H9 (cell line): Measurements from ENCODE around the gene SURF4. TPM values are rescaled to one million over a fixed set of nuclear protein-coding genes. Genes with fewer than 3 reads are reported as not detected.

ENCODE experiments used
- DNase-seq: peaks from one replicate; pipeline ENCODE4 v3.0.0-alpha.2; 2017
- H2AFZ ChIP-seq: one replicate; pipeline ENCODE4 v1.6.1; 2013; ENCODE audit warnings: mild to moderate bottlenecking, low read length, control low read depth, moderate library complexity
- H2AK5ac ChIP-seq: 2 replicates; pipeline ENCODE4 v1.6.1; 2013; ENCODE audit warnings: low read length, control low read depth, mixed read lengths; ENCODE audit not compliant: insufficient read length
- H2BK120ac ChIP-seq: one replicate; pipeline ENCODE4 v1.6.1; 2013; ENCODE audit warnings: low read depth, mild to moderate bottlenecking, low read length, control low read depth, inconsistent platforms; ENCODE audit not compliant: poor library complexity, severe bottlenecking
- H2BK12ac ChIP-seq: 2 replicates; pipeline ENCODE4 v1.6.1; 2013; ENCODE audit warnings: low read length, control low read depth, mixed read lengths, low read depth; ENCODE audit not compliant: insufficient read length
- H2BK15ac ChIP-seq: 2 replicates; pipeline ENCODE4 v1.6.1; 2013; ENCODE audit warnings: low read depth, low read length, control low read depth
- H2BK20ac ChIP-seq: one replicate; pipeline ENCODE4 v1.6.1; 2013; ENCODE audit warnings: low read depth, mild to moderate bottlenecking, low read length, control low read depth, inconsistent platforms; ENCODE audit not compliant: poor library complexity, severe bottlenecking
- H2BK5ac ChIP-seq: 2 replicates; pipeline ENCODE4 v1.6.1; 2013; ENCODE audit warnings: low read length, control low read depth, mixed read lengths; ENCODE audit not compliant: insufficient read length
- H3K14ac ChIP-seq: 2 replicates; pipeline ENCODE4 v1.6.1; 2013; ENCODE audit warnings: low read length, control low read depth; ENCODE audit not compliant: insufficient read depth
- H3K18ac ChIP-seq: 2 replicates; pipeline ENCODE4 v1.6.1; 2013; ENCODE audit warnings: low read depth, mild to moderate bottlenecking, mixed read lengths, low read length, control low read depth; ENCODE audit not compliant: insufficient read length
- H3K23ac ChIP-seq: 2 replicates; pipeline ENCODE4 v1.6.1; 2013; ENCODE audit warnings: low read length, control low read depth, mixed read lengths, low read depth; ENCODE audit not compliant: insufficient read length
- H3K23me2 ChIP-seq: 2 replicates; pipeline ENCODE4 v1.6.1; 2013; ENCODE audit warnings: low read depth, mild to moderate bottlenecking, mixed read lengths, low read length, control low read depth; ENCODE audit not compliant: insufficient read length, poor library complexity, severe bottlenecking
- H3K27ac ChIP-seq: 2 replicates; pipeline ENCODE4 v1.5.1; 2013; ENCODE audit warnings: low read length, control low read depth, mixed read lengths, low read depth; ENCODE audit not compliant: insufficient read length
- H3K27me3 ChIP-seq: 2 replicates; pipeline ENCODE4 v1.6.1; 2013; ENCODE audit warnings: low read length, control low read depth, inconsistent platforms; ENCODE audit not compliant: insufficient read depth
- H3K4ac ChIP-seq: 2 replicates; pipeline ENCODE4 v1.6.1; 2013; ENCODE audit warnings: low read depth, mild to moderate bottlenecking, control low read depth, inconsistent platforms, low read length, moderate library complexity
- H3K4me1 ChIP-seq: 2 replicates; pipeline ENCODE4 v1.6.1; 2013; ENCODE audit warnings: low read length, control low read depth, inconsistent platforms; ENCODE audit not compliant: insufficient read depth
- H3K4me2 ChIP-seq: 2 replicates; pipeline ENCODE4 v1.6.1; 2013; ENCODE audit warnings: low read length, control low read depth, mixed read lengths; ENCODE audit not compliant: insufficient read length, insufficient read depth
- H3K56ac ChIP-seq: 2 replicates; pipeline ENCODE4 v1.6.1; 2013; ENCODE audit warnings: low read depth, mild to moderate bottlenecking, mixed read lengths, low read length, control low read depth; ENCODE audit not compliant: insufficient read length
- H3K79me1 ChIP-seq: 2 replicates; pipeline ENCODE4 v1.6.1; 2013; ENCODE audit warnings: low read depth, mild to moderate bottlenecking, moderate library complexity, low read length, control low read depth, inconsistent platforms; ENCODE audit not compliant: insufficient read depth, poor library complexity, severe bottlenecking
- H3K79me2 ChIP-seq: 2 replicates; pipeline ENCODE4 v1.6.1; 2013; ENCODE audit warnings: low read length, control low read depth, inconsistent platforms; ENCODE audit not compliant: insufficient read depth
- H3K9ac ChIP-seq: 2 replicates; pipeline ENCODE4 v1.6.1; 2013; ENCODE audit warnings: low read length, control low read depth, mixed read lengths; ENCODE audit not compliant: insufficient read length; ENCODE audit errors: extremely low read depth
- H3K9me3 ChIP-seq: one replicate; pipeline ENCODE4 v1.6.1; 2013; ENCODE audit warnings: low read depth, low read length, inconsistent platforms; ENCODE audit not compliant: control insufficient read depth
- H3T11ph ChIP-seq: one replicate; pipeline ENCODE4 v1.6.1; 2013; ENCODE audit warnings: mild to moderate bottlenecking, low read length, control low read depth, inconsistent platforms
- H4K20me1 ChIP-seq: one replicate; pipeline ENCODE4 v1.6.1; 2013; ENCODE audit not compliant: control insufficient read depth, insufficient read length, insufficient read depth
- H4K5ac ChIP-seq: 2 replicates; pipeline ENCODE4 v1.6.1; 2013; ENCODE audit warnings: low read depth, mild to moderate bottlenecking, mixed read lengths, low read length, control low read depth; ENCODE audit not compliant: insufficient read length
- H4K8ac ChIP-seq: replicated peaks from 2 replicates; pipeline ENCODE4 v1.6.1; 2013; ENCODE audit warnings: low read length, control low read depth, mixed read lengths, low read depth; ENCODE audit not compliant: insufficient read length
- H4K91ac ChIP-seq: 2 replicates; pipeline ENCODE4 v1.6.1; 2013; ENCODE audit warnings: low read depth, mild to moderate bottlenecking, moderate library complexity, mixed read lengths, low read length, control low read depth; ENCODE audit not compliant: insufficient read length
- H3K27ac Mint-ChIP-seq, 3 experiments: 2 replicates in 2 of 3; 3 replicates in 1 of 3; pipeline ENCODE4 v1.8.0; 2020 to 2021; ENCODE audit warnings: mixed read lengths in 3 of 3, mild to moderate bottlenecking in 1 of 3, moderate library complexity in 1 of 3
- H3K27me3 Mint-ChIP-seq: 2 replicates; pipeline ENCODE4 v1.8.0; 2021; ENCODE audit warnings: low read depth, mild to moderate bottlenecking, moderate library complexity, mixed read lengths
- H3K36me3 Mint-ChIP-seq, 3 experiments: 2 replicates in 2 of 3; 3 replicates in 1 of 3; pipeline ENCODE4 v1.8.0; 2020 to 2021; ENCODE audit warnings: low read depth in 3 of 3, mixed read lengths in 3 of 3; ENCODE audit not compliant: insufficient read depth in 1 of 3
- H3K4me1 Mint-ChIP-seq, 2 experiments: 2 replicates each; pipeline ENCODE4 v1.8.0; 2020; ENCODE audit warnings: mixed read lengths in 2 of 2
- H3K4me3 Mint-ChIP-seq, 2 experiments: 2 replicates in 1 of 2; 3 replicates in 1 of 2; pipeline ENCODE4 v1.8.0; 2020 to 2021; ENCODE audit warnings: mild to moderate bottlenecking in 2 of 2, mixed read lengths in 2 of 2, moderate library complexity in 1 of 2
- H3K9me3 Mint-ChIP-seq, 2 experiments: 2 replicates in 1 of 2; 3 replicates in 1 of 2; pipeline ENCODE4 v1.8.0; 2020; ENCODE audit warnings: mild to moderate bottlenecking in 2 of 2, mixed read lengths in 2 of 2, moderate library complexity in 1 of 2
- WGBS: extraction: QIAGEN DNeasy Blood & Tissue Kit; methylation state at CpG from one replicate; pipeline ENCODE4 v1.1.7; 2013; ENCODE audit warnings: missing lambda C conversion rate, low lambda C conversion rate, mixed read lengths; ENCODE audit not compliant: insufficient read length; ENCODE audit errors: extremely low coverage; 5-methylcytosine and 5-hydroxymethylcytosine counted together
- total RNA-seq: library from RNA; stranded (reverse); gene quantifications from 2 replicates; pipeline ENCODE4 v1.2.1, GENCODE V29; 2021
- TF ChIP-seq, protein P1 (sequence below): fragments of 200-600 bp; sonication (generic); conservative IDR thresholded peaks from 3 replicates; pipeline ENCODE4 v1.8.0; 2021; ENCODE audit warnings: antibody characterized with exemption, mild to moderate bottlenecking

Gene SURF4
- total RNA-seq, 1 experiment from 2014 or later, result 146 TPM

GRCh38 chr9:133348718-133349573, 26.9 kb downstream of the SURF4 start:
- Histone ChIP-seq H3K4me2 (peak overlapping the region; percentile 98), H3K23me2 (peaks cover 5% of the 10 kb centered on the region), H3K27ac (no peak overlapping the region), H2BK15ac (no peak overlapping the region), H3T11ph (no peak overlapping the region), H4K20me1 (no peaks in the 10 kb centered on the region), H3K18ac (peak overlapping the region; percentile 94), H4K91ac (peak overlapping the region; percentile 97), H3K23ac (peak overlapping the region; percentile 4), H3K27me3 (no peaks in the 10 kb centered on the region), H2AK5ac (peak overlapping the region; percentile 55), H2BK20ac (no peak overlapping the region), H3K9me3 (no peaks in the 10 kb centered on the region), H3K14ac (peak overlapping the region; percentile 97), H2AFZ (no peak overlapping the region), H3K79me1 (peaks cover 10% of the 10 kb centered on the region), H2BK5ac (peak overlapping the region; percentile 17), H2BK12ac (no peak overlapping the region), H2BK120ac (no peak overlapping the region), H3K9ac (peak overlapping the region; percentile 99), H4K5ac (peak overlapping the region; percentile 81), H3K56ac (no peak overlapping the region), H3K79me2 (peaks cover 13% of the 10 kb centered on the region; the same call in 1 of the 2 replicates), H4K8ac (no peak overlapping the region), H3K4me1 (no peaks in the 10 kb centered on the region; the same call in 1 of the 2 replicates), H3K4ac (peak overlapping the region; percentile 77)
- Mint-ChIP-seq H3K4me1 (peaks cover 22 to 34% of the 10 kb centered on the region in 2 experiments), H3K27ac (peak overlapping the region; percentile 97 to 100 (median 99)), H3K27me3 (no peaks in the 10 kb centered on the region), H3K9me3 (peaks cover 0 to 3% of the 10 kb centered on the region in 2 experiments; a peak in 1 of 5 replicates), H3K36me3 (peaks cover 60 to 83% (median 77%) of the 10 kb centered on the region in 3 experiments), H3K4me3 (peak overlapping the region; percentile 95 to 99)
- TF ChIP-seq, protein P1, sequence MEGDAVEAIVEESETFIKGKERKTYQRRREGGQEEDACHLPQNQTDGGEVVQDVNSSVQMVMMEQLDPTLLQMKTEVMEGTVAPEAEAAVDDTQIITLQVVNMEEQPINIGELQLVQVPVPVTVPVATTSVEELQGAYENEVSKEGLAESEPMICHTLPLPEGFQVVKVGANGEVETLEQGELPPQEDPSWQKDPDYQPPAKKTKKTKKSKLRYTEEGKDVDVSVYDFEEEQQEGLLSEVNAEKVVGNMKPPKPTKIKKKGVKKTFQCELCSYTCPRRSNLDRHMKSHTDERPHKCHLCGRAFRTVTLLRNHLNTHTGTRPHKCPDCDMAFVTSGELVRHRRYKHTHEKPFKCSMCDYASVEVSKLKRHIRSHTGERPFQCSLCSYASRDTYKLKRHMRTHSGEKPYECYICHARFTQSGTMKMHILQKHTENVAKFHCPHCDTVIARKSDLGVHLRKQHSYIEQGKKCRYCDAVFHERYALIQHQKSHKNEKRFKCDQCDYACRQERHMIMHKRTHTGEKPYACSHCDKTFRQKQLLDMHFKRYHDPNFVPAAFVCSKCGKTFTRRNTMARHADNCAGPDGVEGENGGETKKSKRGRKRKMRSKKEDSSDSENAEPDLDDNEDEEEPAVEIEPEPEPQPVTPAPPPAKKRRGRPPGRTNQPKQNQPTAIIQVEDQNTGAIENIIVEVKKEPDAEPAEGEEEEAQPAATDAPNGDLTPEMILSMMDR, result no peak
- no peak for DNase-seq
- WGBS, result no CpG with 5 or more reads among the region's 25 CpGs
